GM21529 (cell line): Measurements from ENCODE around the gene MED31.
A peak's percentile ranks its signal among the peaks of the same experiment; 100 is the strongest.
"Not testable (repeated sequence)": the region's sequence is repeated elsewhere in the genome, so short reads cannot be mapped to it uniquely, and the experiment has no call there.

Source experiments
- ATAC-seq: cut with Tn5 transposase; IDR thresholded peaks from one replicate; pipeline ENCODE4 v1.9.1; 2021; ENCODE audit not compliant: unreplicated experiment

MED31 gene

DNA sequence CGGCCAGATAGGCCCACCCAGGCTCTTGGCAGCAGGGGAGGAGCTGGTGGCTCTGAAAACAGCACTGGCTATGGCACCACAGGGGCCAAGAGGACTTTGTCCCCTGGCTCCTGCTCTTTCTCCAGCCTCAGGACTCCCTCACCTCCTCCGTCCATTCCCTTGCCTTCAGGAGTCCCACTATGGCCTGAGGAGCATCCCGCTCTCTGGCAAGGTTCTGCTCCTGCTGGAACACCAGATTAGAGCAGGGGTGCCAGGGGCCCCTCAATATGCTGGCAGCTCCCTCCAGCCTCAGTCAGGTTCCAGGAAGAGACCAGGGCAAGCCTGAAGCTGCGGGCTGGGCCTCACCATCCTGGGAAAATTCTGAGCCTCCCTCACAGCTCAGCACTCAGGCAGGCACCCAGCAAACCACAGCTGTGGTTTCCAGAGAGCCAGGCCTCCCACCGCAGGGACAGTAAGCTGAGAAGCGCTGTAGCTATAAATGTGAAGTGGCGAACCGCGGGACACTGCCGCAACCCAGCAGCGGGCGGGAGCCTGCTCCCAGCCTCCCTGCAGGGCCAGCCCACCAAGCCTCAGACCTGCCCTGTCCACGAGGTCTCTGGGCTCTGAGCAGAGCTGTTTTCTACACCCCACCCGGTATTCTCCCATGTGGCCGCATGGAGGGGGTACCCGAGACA lies 25.9 kb upstream of the MED31 start:
- no peak for ATAC-seq

DNA sequence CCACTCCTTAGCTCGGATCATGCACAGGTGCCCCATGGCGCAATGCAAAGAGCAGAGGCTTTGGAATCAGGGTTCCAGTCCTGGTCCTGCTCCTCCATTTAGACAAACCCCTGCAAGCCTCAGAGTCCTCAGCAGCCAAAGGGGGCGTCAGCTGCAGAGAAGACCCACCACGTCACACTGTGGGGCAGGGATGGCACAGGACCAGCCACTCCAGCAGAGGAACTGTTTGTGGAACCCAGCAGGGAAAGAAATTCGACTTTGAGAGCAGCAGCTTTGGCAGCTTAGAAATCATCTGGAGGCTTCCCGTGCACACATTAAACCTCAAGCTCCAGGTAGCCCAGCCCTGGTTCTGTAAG lies 25.4 kb upstream of the MED31 start:
- no peak for ATAC-seq

DNA sequence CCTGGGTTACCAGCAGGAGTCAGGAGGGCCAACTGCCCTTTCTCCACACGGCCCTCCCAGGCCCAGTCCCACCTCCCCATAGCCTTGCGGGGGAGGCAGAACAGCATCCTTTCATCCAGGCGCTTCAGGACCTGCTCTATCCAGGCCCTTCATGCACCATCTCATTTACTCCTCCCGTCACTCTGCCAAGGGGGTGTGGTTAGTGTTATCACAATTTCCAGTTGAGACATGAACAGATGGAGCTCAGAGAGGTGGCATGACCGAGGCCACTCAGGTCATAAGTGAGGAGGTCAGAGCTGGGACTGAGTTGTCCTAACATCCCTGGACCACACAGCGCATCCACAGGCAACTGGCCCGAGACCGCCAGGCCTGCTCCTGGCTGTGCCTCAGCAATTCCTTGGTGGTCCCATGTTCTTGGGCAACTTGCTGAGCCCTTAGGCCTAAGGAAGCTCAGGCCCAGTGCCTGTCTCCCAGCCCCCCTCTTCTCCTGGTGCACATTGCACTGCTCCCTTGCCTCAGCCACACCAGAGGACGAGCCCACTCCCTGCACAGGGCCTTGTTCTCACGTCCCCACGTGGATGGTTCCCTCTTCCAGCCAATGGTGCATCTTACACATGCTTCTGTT lies 23.9 kb upstream of the MED31 start:
- ATAC-seq, result no peak

DNA sequence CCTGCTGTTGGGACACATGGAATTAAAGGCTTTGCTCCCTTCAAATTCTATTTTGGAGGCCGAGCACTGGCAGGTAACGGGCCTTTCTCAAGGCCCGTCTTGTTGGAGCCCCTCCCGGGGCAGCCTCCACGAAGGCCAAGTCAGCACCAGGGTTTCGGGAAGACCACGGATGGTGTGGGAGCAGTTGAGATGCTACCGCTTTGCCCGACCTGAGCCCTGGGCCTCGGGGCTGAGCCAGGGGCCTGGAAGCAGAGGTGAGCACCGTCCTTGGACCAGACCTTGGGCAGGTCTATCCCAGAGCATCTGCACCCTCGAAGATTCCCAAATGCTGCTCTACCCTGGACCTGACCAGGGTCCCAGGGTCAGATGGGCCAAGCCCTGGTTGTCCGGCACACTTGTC lies 23.2 kb upstream of the MED31 start:
- ATAC-seq, result no peak

DNA sequence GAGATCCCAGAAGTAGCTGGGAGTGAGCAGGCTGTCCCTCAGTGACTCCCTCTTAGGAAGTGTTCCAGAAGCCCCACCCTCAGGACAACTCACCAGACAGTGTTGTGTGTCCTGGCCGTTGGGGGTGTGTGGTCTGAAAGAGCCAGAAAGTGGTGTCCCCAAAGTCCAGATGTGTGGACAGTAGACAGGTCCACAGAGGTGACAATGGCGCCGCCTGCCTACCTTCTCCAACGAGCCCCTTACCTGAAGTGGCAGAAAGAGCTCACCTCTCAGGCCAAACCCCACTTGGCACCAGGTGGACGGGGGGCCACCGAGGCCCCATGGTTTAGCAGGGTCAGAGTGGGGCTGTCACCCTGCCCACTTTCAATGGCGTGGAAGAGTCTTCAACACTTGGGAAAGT lies 20.0 kb upstream of the MED31 start:
- no peak for ATAC-seq

DNA sequence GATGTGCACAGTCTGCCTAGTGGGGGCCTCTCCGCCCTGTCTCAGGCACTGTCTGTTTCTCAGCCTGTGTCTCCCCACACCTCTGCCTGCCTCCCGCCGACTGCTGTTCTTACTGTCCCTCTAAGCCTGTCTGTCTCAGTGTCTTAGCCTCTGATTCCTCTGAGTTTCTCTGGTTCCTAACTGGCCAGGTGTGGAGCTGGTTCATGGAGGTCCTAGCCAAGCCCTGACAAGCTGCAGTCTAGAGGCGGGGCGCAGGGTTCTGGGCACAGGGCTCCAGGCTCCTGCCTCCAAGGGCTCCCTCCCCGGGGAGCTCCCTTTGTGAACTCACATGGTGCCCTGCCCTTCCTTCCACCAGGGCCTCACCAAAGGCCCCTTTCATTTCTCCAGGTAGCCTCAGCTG lies 19.6 kb upstream of the MED31 start:
- ATAC-seq, result no peak

DNA sequence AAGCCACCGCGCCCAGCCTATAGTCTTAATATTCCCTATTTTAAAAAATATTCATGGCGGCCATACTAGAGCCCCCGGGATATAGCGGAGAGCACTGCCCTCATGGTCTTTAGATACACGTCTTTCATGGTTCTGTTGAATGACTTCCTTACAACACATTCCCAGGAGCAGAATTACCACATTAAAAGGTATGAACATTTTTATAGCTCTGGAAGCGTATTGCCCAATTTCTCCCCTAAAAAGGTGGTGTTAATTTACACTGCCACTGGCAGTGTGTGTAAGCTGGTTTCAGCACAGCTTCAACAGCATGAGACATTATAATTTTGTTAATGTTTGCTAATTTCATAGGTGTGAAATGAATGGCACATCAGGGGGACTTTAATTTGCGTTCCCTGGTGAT lies 19.2 kb upstream of the MED31 start:
- ATAC-seq, result no peak

DNA sequence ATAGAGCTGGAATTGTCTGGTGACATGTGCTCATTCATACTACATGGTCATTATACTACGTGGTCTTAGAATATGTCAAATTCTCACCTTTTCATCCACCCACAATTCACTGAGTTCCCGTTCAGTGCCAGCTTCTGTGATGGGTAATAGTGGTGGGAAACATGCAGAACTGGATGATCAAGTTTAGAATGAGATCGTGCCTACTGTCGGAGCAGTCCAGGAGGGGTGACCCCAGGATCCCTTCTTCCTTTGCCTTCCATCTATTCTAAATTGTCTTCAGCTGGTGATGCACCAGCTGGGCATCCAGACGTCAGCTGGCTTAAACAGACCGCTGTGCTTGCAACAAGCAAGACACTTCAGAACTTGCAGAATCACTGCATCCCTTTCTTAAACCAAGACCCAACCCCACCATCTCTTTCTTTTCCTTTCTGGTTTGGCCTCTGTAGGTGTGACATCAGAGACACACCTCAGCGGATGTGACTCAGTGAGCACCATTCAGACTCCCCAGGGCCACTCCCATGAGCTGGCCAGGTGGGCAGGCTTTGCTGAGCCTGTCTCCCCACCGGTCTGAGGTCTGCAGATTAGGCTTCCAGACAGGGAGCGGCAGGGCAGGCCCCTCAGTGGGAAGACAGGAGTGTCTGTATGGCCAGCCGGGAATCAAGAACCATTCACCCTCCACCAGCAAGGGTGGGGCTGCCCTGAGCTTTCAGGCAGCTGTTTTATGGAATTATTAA lies 18.2 kb upstream of the MED31 start:
- ATAC-seq, result no peak

DNA sequence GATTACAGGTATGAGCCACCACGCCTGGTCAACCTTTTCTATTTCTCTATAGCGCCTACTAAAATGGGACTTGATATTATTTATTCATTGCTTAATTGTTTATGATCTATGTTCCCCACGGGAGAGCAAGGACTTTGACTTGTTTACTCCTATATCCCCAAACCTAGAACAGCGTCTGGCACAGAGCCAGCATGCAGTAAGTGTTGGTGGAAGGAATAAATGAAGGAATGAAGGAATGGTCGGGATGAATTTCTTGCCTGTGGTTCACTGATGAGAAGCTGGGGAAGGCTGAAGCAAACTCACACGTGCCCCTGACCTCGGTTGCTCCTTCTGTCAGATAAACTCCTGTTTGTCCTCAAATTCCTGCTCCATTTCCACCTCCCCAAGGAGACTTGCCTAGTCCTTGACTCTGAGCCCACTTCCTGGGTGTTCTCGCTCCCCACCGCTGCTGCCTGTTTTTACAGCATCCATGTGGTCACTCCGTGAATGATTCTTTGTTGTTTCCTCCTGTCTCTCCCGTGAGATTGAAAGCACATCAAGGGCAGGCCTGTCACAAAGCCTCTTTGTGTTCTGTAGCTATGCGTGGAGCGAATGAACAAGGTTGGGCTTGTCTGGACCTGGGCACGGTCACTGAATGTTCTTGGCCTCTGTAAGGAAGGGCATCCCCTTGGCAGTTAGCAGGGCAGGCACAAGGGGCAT lies 17.5 kb upstream of the MED31 start:
- no peak for ATAC-seq

DNA sequence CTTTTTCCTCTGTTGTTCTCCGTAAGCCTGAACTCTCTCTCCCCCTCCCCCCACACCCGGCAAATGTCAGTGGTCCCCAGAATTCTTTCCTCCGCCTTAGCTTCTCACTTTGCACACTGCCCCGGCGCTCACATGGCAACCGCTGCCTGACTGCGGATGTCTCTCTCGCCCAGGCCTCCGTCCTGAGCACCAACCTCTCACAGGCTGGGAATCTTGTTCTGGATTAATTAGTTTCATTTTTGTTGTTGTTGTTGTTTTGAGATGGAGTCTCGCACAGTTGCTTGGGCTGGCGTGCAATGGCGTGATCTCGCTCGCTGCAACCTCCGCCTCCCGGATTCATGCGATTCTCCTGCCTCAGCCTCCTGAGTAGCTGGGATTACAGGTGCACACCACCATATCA lies 16.8 kb upstream of the MED31 start:
- no peak for ATAC-seq

DNA sequence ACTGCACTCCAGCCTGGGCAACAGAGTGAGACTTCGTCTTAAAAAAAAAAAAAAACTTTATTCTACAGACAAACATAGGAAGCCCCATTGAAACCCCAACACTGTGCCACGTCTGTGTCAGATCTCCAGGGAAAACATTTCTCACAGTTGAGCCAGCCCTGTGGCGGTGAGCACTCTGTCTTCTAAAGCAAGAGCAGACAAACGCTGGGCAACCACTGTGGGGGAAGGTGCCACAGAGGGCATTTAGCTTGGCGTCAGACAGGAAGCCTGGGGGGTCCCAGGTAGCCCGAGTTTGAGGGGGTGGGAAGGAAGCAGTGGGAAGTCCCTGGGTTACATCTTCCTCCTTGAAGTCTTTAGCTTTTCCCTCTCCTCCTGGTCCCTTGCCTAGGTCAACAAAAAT lies 16.1 kb upstream of the MED31 start:
- ATAC-seq, result no peak

DNA sequence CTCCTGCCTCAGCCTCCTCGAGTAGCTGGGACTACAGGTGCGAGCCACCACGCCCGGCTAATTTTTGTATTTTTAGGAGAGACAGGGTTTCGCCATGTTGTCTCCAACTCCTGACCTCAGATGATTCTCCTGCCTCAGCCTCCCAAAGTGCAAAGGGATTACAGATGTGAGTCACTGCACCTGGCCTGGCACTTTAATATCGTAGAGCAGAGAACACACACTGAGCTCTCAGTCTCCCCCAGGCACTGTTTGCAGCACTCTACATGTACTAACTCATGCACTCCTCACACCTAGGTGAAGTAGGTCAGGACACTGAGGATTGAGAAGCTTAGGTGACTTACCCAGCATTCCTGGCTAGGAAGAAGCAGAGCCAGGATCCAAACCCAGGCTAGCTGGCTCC lies 15.2 kb upstream of the MED31 start:
- ATAC-seq, result no peak

DNA sequence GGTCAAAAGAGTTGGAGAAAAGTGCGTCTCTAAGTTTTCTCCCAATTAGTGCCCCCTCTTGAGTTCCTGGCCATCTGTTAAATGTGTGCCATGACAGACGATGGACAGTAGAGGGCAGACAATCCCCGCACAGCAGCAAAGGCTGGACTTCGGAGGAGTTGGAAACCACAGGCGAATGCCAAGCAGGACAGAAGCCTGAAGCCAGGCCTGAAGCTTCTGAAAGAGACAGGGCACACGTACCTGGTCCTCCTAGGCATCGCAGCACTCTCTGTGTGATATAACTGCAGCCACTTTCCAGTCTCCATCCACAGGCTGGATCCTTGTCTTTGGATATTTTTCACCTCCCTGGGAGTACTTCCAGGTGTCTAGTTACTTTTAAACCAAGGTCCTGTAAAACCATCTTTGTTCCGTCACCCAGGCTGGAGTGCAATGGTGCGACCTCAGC lies 14.7 kb upstream of the MED31 start:
- no peak for ATAC-seq

DNA sequence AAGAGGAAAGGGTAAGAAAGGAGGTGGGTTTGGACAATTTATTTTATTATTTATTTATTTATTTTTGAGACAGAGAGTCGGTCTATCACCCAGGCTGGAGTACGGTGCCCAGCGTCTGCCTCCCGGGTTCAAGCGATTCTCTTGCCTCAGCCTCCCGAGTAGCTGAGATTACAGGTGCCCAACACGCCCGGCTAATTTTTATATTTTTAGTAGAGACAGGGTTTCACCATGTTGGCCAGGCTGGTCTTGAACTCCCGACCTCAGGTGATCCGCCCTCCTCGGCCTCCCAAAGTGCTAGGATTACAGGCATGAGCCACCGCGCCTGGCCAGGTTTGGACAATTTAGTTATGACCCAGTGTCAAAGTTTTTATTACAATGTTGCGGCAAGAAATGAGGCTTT lies 11.8 kb upstream of the MED31 start:
- not testable (repeated sequence) for ATAC-seq

DNA sequence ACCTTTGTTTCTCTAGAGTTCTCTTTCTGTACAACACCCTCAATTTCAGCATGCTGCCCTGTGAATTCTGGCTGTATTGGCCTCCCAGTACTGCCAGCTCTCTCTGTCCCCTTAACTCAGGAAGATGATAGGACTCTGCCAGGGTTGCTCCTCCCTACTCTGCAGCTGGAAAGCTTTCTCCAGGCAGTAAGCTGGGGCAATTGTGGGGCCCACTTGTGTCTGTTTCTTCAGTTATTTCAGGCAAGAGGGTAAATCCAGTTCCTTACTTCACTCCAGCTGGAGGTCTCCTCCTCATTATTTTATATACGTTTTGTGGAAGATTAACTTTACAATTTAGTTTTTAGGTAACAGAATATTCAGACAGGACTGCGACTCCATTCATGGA lies 10.1 kb upstream of the MED31 start:
- ATAC-seq, result no peak

DNA sequence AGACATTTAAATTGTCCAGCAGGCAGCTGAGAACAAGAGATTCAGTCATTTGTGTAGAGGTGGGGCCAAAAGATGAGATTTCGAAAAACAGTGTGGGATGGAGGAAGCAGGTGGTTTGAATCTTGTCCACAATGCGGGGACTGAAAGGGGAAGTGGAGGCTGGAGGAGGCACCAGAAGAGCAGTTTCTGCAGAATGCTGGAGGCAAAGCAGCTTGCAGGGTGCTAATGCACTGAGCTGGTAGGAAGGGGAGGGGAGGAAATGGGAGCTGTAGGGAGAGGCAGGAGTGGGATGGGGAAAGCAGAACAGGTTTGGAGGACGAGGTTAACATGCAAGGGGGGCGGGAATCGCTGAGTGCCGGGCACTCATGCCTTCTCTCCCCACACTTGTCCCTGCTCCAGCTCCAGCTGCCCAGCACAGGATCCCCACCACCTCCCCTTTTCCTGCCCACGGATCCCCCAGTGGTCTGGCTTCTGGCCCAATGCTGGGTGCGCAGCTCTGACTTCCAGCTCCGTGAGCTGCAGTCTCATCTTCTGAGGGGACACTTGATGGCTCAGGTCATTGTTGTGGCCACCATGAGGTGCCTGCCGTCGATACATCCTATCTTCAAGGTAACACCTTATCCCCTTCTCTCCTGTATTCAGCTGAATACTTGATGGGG lies 9.5 kb upstream of the MED31 start:
- peak; percentile 78 for ATAC-seq

DNA sequence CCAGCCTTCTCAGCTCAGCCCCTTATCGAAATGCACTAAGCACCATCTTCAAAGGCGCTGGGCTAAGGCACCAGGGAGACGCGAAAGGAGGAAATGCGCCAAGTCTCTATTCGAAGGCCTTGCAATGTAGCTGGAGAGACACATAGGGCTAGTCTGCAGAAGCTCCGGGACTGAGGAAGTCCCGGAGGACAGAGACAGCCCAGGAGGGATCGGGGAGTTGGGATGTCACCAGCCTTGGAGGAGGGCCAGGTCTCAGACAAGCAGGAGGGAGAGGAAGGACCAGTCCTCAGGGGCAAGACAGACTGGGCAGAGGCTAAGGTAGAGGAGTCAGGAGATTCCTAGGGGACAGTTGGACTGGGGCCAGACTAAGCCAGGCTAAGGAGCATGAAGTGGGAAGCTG lies 8.7 kb upstream of the MED31 start:
- ATAC-seq, result no peak

DNA sequence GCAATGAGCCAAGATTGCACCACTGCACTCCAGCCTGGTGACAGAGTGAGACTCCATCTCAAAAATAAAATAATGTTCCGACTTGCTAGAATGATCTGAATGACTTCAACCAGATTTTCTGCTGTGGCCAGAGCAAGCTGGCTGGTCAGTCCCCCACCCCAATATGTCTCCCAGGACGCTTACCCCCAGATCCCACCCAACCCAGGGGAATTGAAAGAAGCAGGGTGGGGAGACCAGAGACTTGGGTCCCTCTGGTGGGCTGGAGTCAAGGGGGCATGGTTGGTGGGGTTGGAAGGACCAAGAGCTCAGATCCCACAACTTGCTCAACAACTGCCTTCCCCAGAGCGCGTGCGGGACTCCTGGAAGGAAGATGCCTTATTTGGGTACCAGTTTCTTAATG lies 7.0 kb upstream of the MED31 start:
- not testable (repeated sequence) for ATAC-seq

DNA sequence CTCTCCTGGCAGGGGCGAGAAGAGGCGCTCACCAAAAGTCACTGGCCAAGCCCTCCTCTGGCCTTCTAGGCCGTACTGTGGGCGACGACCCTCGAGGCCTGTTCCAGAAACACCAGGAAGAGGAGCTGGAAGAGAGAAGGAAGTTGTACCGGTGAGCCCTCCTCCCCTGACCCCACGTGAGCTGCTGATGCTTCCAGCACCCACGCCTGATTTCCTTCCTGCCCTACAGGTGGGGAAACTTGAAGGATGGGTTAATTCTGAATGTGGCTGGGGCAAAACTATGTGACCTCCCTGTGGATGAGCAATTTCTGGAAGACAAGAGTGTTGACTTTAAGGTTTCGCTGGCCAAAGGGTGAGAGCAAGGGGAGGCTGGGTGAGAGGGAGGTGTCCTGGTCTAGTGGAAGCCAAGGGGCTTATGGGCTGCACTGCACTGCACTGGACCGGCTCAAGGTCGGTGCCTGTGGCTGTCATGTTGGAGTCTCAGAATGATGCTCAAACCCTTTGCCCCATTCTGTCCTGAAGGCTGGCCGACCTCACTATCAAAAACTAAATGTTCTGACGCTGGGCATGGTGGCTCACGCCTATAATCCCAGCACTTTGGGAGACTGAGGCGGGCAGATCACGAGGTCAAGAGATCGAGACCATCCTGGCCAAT lies 6.4 kb upstream of the MED31 start:
- ATAC-seq, result no peak

DNA sequence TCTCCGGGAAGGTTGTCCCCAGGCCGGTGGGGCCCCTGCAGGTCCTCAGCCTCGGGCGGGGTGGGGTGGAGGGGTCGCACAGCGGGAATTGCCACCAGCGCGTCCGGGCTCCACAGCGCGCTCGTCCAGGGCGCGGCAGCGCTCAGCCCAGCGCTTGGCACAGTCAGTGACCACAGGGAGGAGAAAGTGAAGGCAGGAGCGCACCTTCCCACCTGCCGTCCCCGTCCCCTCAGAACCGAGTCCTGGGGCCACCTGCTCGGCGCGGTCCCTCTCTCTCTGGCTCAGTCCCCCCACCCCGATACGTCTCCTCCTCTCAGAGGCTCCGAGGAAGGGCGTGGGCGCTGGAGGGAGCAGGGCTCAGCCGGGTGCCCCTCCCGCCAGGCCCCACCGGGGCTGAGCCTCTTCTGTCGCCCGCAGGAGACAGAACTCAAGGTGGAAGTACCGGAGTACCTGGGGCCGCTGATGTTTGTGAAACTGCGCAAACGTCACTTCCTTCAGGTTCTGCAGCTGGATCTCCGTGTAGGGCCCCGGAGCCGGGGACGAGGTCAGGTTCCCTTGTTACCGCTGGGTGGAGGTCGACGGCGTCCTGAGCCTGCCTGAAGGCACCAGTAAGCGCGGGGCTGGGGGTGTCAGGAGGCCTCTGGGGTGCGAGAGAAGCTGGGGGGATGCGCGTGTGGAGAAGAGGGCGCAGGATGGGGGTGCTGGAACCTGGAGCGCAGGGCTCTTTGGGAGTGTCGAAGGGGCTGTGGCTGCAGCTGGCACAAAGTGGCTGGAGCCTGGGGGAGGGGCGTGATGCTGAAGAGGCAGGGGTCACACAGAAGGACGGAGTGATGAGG lies 5.6 kb upstream of the MED31 start:
- not testable (repeated sequence) for ATAC-seq
